ENCODE results near the gene AGA.

- TF ChIP-seq CTCF (IDR thresholded peaks at IDR 0.05; ENCODE audit: insufficient read depth, low read length, poor library complexity, severe bottlenecking) (no peak), EZH2phosphoT487 (conservative IDR thresholded peaks at IDR 0.05; ENCODE audit: low read length) (no peak)
Observed at GRCh38 chr4:177446586-177446985, 4.3 kb upstream of the AGA start.
